HG03442 (cell line): ENCODE data around the gene VPS35L.

Experiments used
- ATAC-seq: cut with Tn5 transposase; IDR thresholded peaks from one replicate; pipeline ENCODE4 v1.9.1; 2021; ENCODE audit warnings: mild to moderate bottlenecking, moderate library complexity; ENCODE audit not compliant: unreplicated experiment

Gene VPS35L

DNA sequence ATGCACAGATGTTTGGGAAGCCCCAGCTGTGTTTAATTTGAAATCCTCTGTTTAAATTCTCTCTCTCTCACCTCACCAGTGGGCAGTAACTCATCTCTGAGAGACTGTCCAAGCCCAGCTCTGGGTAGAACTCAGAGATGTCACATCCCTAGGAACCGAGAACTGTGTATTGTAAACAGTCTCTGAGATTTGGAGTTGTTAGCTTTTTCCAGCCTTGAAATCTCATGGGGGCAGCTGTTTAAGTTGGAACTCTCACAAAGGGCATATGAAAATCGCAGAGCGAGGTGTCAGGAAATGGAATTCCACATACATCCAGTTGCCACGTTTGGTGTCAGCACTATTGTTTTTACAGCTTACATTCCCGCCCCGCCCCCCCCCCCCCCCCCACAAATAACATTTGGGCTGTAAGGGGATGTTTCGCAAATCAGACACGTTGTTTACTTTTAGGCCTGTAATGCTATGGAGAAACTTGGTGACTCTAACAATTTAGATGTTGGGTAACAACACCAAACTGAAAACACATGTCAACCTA, 34.3 kb downstream of the VPS35L start:
- ATAC-seq: no peak

DNA sequence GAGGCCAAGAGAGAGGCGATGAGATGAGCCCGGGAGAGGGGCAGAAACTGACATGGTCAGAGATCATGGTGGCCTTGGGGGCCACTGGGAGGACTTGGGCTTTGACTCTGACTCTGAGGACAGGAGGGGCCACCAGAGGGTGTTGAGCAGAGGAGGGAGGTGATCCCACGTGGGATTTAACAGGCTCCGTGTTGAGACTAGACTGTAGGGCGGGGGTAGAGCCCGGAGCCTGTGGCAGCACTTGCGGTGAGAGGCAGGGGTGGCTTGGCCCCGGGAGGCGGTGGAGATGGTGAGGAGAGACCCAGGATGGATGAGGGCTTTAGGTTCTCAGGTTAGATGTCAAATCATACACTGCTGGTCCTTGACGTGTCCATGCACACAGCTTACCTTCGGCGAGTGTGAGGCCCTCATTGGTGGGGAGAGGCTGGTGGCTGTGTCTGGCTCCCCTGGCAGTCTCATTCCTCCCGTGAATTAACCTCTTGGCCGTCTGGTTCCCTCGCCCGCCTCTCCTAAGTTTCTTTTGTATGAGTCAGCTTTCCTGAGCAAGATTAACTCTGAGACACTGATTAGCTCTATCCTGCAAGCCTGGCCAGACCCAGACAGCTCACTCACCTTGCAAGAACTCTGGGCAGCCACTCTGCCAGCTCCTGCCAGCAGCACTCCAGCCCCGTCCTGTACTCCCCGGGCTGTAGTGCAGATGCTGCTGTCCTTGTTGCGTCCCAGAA, 39.7 kb downstream of the VPS35L start:
- no peak for ATAC-seq

DNA sequence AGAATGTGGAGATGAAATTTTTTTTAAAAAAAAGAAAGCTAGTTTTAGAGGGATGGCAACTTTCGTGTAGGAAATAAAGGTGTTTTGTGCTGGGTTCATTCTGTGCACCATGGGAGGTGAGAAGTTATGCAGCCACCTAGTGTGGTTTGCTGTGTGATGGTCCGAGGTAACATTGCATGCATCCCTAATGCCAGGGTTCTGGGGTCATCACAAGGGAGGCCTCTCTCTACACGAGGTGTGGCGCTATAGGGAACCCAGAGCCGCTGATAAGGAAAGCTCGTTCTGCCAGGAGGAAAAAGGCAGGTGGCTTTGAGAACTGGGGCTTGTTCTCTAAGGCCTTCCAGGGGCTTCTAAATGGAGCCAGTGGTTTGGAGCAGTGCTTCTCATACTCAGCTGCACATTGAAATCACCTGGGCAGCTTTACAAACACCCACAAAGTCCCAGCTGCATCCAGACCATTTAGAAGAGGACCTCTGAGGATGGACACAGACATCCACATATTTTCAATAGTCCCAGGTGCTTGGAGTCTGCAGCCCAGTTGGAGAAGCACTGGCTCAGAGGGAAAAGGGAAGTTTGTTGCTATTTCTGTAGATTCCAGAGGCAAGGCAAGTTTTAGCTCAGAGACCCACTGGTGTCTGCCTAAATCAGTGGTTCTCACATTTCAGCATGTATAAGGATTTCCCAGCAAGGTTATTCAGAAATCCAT, 43.5 kb downstream of the VPS35L start:
- no peak for ATAC-seq

DNA sequence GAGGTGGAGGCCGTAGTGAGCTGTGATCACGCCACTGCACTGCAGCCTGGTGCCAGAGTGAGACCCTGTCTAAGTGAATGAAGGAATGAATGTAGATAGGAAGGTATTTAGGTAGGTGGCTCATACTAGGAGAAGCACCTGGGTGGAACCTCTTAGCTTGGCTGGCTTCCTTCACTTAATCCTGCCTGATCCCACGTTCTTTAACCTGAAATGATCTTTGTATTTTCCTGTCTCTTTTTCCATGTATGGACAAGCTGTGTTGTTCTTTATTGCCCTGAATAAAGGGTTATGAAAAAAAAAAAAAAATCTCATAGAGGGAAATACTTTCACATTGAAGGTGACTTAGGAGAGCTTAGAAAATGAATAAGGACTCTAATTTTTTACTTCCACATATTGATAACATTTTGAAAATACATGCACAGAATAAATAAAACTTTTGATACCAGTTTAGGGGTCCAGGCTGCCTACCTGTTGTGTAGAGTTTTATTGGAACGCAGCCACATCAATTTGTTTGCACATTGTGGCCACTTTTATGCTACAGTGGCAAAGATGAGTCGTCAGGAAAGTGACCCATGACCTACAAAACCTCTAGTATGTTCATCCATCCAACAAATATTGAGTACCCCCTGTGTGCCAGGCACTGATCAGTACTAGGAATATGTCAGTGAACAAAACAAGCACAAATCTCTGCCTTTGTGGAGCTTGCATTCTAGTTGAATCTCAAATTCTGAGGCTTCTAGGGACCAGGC, 44.6 kb downstream of the VPS35L start:
- no peak for ATAC-seq

DNA sequence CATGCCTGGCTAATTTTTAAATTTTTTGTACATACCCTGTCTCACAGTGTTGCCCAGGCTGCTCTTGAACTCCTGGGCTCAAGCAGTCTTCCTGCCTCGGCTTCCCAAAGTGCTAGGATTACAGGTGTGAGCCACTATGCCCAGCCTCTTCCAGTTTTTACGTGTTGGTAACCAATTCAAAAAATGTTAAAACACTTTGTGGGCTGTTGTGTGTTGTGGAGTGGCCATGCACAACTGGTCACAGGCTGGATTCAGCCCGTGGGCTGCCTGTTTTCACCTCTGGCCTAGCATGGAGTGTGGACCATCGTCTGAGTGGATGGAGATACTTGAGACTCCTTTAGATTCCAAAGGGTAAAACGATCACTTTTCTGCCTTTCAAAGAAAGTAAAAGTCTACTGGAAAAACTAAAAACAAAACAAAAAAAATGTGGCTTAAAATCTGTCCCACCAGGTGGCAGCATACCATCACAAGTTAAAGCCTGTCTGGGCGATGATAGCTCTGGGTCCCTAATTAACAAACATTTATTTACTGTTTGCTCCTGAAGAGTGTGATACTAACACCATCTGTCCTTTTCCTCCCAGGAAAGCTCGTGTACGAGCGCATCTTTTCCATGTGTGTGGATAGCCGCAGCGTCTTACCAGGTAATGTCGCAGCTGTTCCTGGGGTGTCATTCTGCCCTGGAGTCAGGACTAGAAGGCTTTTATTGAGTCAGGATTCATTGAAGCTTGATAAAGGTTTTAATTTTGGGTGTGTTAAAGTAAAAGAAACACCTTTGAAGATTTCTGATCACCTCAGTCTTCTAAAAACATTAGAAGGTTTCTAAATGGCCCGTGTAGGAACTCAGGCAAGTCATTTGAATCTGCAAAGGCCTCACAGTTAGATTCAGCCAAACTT, 45.8 kb downstream of the VPS35L start:
- ATAC-seq: no peak

DNA sequence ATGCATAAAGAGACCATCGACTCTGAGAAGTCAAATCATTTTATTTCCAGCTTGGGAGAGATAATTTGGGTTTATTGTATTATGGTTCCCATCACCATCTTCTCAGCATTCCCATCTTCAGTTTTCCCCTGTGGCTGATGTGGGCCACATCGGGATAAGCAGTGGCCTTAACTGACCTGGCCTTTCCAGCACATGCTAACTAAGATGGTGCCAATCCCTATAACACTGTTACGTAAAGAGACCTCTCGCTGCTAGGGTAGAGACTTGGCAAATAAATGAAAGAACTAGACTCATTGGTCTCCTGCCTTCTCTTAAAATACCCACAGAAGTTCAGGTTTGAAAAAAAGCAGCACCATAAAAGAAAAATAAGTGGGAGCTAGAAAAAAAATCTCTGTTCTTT, 49.4 kb downstream of the VPS35L start:
- no peak for ATAC-seq

DNA sequence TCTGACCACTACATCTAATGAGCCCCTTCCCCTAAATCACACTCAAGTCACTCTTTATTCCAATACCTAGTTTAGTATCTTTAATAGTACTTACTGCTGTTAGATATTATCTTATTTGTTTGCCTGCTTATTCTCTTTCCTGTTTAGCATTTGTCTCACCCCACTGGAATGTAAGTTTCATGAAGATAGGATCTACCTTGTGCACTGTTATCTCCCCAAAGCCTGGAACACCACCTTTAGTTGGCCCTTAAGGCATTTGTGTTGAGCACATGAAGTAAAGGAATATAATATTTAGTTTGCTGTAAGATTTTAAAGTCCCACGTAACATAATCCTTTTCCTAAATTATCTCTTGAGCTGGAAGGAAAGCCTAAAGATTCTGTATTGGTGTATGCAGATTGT, 50.2 kb downstream of the VPS35L start:
- ATAC-seq: no peak

DNA sequence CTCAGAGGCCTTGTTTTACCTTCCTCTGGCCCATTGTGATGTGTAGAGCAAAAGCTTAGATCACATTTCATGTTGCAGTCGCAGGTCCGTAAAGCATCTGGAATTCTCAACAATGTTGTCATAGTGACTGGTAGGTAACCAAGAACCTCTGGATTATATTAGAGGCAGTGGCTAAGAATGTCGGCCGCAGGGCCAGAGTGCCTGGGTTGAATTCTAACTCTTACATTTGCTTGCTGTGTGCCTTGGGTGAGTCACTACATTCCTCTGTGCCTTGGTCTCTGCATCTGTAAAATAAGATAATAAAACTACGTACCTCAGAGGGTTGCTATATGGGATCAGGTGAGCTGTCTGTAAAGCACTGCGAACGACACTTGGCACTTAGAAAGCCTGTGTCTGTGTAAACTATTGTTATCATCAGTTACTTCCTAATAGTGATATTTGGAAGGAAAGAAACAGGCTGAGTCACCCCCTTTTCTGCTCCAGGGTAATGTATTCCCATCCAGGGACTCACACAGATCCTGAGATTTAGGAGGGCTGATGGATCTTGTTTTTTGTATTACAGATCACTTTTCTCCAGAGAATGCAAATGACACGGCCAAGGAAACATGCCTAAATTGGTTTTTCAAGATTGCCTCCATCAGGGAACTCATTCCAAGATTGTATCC, 52.2 kb downstream of the VPS35L start:
- no peak for ATAC-seq

DNA sequence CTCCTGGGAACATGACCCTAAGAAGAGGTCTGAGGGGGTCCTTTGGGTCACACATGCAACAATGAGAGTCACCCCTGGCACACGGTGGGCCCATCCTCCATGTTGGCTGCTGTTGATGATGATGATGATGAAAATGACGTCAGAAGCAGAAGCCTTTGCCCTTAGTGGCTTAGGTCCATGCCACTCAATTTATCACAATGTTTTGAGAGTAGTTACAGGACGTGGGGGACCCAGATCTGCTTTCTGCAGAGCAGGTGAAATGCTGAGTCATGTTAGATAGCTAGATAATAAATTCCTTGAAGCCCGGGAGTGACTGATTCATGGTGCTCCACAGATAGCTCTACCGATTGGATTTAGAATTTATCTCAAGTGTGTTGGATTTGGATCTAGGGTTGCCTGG, 53.9 kb downstream of the VPS35L start:
- ATAC-seq: no peak

DNA sequence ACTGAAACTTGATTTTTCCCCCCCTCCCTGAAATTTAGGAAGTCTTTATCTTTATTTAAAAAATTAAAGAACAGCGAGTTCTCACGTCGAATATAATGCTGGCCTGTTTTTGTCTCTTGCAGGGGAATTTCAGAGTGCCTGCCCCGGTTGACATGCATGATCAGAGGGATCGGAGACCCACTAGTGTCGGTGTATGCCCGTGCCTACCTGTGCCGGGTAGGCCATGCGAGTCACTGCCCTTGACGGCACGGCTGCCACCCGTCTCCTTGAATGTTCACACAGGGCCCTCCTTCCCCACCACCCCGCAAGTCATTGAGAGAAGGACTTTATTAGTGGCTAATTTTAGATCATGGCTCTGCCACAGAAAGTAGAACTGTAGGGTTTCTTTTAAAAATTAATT, 54.7 kb downstream of the VPS35L start:
- no peak for ATAC-seq

DNA sequence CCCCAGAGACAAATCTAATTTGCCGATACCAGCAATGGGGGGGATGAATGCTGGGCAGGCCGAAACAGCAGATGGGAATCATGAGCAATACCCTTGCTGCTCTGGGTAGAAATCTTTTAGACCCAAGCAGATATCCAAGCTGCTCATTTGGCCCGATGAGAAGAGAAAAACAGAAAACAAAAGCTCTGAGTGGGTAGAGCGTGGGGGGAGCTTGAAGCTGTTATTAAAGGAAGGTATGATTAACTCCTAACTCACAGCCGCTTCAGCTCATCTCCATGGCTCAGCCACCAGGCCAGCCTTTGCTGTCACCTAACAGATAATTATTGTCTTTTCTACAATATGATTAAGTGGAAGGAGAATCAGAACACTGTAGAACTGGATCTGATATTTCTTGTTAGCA, 58.3 kb downstream of the VPS35L start:
- ATAC-seq: no peak

DNA sequence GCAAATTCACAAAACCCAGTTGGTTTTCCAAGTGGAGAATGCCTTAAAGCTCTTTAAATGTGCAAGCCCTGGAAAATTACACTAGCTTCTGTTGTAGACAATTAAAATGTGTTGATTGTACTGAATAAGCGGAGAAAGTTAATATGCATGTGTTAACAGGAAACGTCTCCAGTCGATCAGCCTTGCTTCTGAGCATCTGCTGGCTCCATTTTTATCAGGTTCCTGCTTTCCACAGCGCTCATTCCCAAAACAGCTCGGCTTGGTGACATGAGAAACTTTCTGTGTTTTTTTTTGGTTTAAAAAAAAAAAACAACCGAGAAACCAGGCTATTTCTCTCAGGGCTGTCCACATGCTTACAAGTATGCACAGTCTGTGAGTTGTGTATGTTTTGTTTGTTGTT, 60.7 kb downstream of the VPS35L start:
- ATAC-seq: no peak

DNA sequence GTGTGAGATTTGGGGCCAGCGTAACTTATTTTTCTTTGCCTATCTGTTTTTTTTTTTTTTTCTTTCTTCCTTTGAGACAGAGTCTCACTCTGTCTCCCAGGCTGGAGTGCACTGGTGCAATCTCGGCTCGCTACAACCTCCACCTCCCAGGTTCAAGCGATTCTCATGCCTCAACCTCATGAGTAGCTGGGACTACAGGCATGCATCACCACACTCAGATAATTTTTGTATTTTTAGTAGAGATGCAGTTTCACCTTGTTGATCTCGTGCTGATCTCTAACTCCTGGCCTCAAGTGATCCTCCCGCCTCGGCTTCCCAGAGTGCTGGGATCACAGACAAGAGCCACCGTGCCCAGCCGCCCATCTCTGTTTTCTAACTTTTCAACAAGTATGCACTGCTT, 63.4 kb downstream of the VPS35L start:
- no peak for ATAC-seq

DNA sequence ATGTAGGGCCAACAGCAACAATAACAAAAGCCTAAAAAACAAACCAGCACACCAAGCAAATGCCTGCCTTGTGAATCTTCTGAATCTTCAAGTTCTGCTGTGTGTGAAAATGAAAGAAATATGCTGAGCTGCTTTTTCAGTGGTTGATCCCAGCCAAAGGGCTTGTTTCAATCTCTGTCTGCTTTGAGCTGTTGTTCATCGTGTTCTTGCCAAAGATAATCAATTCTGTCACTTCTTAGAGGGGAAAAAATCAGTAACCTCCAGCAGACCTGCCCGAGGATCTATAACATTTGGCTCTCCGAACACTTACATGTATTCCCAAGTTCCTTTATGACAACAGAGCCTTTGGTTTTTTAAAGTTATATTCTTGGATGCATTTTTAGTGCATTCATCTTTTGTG, 65.9 kb downstream of the VPS35L start:
- no peak for ATAC-seq

DNA sequence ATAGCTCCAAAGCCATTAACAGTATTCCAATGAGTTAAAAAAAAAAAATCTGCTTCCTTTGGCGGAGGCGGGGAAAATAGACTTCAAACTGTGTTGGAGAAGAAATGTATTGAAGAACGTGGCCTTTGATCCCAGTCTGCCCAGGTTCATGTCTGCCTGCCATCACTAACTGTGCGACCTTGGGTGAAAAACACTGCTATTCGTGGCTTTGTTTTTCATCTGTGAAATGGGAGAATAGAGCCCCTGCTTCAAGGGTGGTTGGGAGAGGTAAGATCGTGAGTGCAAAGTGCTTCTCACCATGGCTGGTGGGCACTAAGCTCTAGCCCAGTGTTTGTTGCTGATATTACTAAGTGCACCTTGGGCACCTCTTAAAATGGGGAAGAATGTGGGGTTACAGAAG, 69.5 kb downstream of the VPS35L start:
- no peak for ATAC-seq

DNA sequence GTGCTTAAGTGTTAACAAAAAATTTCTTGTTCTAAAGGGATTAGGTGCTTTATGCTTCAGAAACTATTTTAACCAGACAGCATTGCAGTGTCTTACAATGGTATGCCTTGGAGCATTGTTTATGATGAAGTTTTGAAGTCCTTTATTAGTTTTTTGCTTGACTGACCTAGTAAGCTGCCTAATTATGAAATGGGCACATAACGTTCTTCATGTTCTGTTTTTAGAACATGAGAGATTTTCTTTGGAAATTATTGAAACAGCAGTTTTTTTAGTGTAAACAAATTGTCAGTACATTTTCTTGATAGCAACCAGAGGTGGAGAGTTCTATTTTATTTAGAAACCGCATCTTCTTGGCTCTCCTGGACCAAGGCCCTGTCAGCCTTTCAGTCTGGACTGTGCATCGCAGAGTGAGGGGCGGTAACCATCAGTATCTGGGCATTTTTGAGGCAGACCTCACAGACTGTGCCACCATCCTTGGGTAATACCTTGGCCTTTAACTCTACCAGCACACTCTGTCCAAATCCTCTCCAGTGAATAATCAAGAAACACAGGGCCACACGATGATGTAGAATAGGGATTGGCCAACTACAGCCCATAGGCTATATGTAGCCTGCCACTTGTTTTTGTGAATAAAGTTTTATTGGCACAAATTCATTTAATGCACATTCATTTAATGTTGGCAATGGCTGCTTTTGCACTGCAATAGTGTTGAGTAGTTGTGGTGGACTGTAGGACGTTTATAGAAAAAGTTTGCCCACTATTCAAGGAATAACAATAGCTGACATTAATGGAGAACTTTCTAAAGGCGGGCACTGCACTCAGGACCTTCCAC, 81.1 kb downstream of the VPS35L start:
- ATAC-seq: no peak

DNA sequence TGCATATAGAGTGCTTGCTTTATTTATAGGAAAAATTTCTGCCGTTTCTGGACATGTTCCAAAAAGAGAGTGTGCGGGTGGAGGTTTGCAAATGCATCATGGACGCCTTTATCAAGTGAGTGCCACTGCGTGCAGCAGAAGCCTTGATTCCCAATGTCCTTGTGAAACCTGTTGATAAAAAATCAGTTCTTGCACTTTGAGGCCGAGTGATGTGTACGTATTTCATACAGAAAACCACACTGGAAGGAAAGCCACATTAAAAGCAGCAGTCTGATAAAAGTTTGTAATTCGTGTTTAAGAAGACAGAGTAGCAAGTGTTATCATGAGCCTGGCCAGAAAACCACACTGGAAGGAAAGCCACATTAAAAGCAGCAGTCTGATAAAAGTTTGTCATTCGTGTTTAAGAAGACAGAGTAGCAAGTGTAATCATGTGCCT, 84.5 kb downstream of the VPS35L start:
- no peak for ATAC-seq

DNA sequence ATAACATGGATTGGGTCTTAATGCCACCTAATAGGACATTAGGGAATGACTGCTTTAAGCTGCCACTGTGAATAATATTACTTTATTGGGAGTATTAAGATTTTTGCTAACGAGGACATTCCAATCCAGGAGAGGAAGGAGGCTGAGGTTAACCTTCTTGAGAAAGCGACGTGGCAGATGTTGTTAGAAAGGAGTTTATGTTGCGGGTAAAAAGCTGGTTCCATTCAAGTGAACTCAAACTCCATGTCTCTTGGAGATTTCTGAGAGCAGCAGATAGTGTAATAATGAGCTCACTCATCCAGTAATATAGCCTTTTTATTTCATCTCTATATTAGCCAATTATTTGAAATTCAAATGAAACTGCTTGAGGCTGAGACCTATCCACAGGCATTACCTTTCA, 87.0 kb downstream of the VPS35L start:
- ATAC-seq: no peak

DNA sequence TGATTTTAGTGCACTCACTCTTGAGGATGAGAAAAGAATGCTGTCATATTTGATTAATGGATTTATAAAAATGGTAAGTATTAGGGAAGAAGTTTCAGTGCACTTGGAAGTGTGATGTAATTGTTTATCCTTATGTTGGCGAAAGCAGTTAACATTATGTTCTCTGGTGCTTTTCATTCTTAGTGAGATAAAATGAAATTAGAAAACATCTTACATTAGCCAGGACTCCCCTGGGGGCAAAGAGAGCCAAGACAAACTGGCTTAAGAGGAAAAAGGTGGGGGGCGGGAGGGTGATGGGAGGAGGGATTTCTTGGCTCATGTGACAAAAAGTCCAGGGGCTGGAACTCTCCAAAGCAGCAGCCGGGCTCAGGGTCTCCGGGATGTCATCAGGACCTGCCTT, 89.4 kb downstream of the VPS35L start:
- ATAC-seq: no peak
